ENCODE results near the gene GNPTAB. TPM values are rescaled to one million over a fixed set of nuclear protein-coding genes. Genes with fewer than 3 reads are reported as not detected.

Gene GNPTAB
- total RNA-seq, 1 donor from 2014 or later, result 56.2 TPM

Other genes with a start within 250 kb of the GNPTAB start
- gene MYBPC1, start 236.0 kb downstream of the GNPTAB start, total RNA-seq, result 7.3 TPM
- 128 TPM for gene CHPT1, start 133.3 kb downstream of the GNPTAB start, total RNA-seq
- not detected for gene SYCP3, start 91.5 kb downstream of the GNPTAB start, total RNA-seq
- 6.2 TPM for gene DRAM1, start 46.6 kb upstream of the GNPTAB start, total RNA-seq
- 37.8 TPM for gene WASHC3, start 231.0 kb upstream of the GNPTAB start, total RNA-seq